ENCODE data around the gene COL3A1. TPM values are rescaled to one million over a fixed set of nuclear protein-coding genes. Genes with fewer than 3 reads are reported as not detected.

Gene COL3A1
- polyA plus RNA-seq, 1 donor: 5,317 TPM

GRCh38 chr2:189015359-189015758 lies 41.2 kb downstream of the COL3A1 start:
- DNase-seq (ENCODE audit: low read depth): no peak

- DNase-seq (ENCODE audit: low read depth): no peak
Measured at GRCh38 chr2:189016311-189016861, 42.2 kb downstream of the COL3A1 start.

- no peak for DNase-seq (ENCODE audit: low read depth)
Measured at GRCh38 chr2:189018631-189019030, 44.5 kb downstream of the COL3A1 start.

- DNase-seq (ENCODE audit: low read depth): no peak
Measured at GRCh38 chr2:189020179-189020578, 46.0 kb downstream of the COL3A1 start.

- peak; percentile 96 for DNase-seq (ENCODE audit: low read depth)
Measured at GRCh38 chr2:189022053-189022481, 47.9 kb downstream of the COL3A1 start.

- peak; percentile 86 for DNase-seq (ENCODE audit: low read depth)
Measured at GRCh38 chr2:189022492-189022891, 48.3 kb downstream of the COL3A1 start.

- no peak for DNase-seq (ENCODE audit: low read depth)
Measured at GRCh38 chr2:189024901-189025618, 50.9 kb downstream of the COL3A1 start.

- DNase-seq (ENCODE audit: low read depth): no peak
Measured at GRCh38 chr2:189037518-189037917, 63.3 kb downstream of the COL3A1 start.

- no peak for DNase-seq (ENCODE audit: low read depth)
Measured at GRCh38 chr2:189045836-189046235, 71.7 kb downstream of the COL3A1 start.

- DNase-seq (ENCODE audit: low read depth): no peak
Measured at GRCh38 chr2:189046320-189046719, 72.1 kb downstream of the COL3A1 start.

GRCh38 chr2:189047171-189047888 lies 73.2 kb downstream of the COL3A1 start:
- no peak for DNase-seq (ENCODE audit: low read depth)

GRCh38 chr2:189048189-189048588 lies 74.0 kb downstream of the COL3A1 start:
- no peak for DNase-seq (ENCODE audit: low read depth)

- no peak for DNase-seq (ENCODE audit: low read depth)
Measured at GRCh38 chr2:189049709-189050164, 75.6 kb downstream of the COL3A1 start.

GRCh38 chr2:189050165-189050712 lies 76.1 kb downstream of the COL3A1 start:
- no peak for DNase-seq (ENCODE audit: low read depth)

- no peak for DNase-seq (ENCODE audit: low read depth)
Measured at GRCh38 chr2:189056200-189057106, 82.3 kb downstream of the COL3A1 start.

GRCh38 chr2:189057316-189057715 lies 83.1 kb downstream of the COL3A1 start:
- no peak for DNase-seq (ENCODE audit: low read depth)

GRCh38 chr2:189060096-189060642 lies 86.0 kb downstream of the COL3A1 start:
- DNase-seq (ENCODE audit: low read depth): no peak

All from forelimb muscle (tissue), 1 donor.